NCI-H1105 treated with DMSO at 0.1 percent for 48 hours (cell line): ENCODE results near the gene HERPUD1.
"Not testable (repeated sequence)": the region's sequence is repeated elsewhere in the genome, so short reads cannot be mapped to it uniquely, and the experiment has no call there.

Experiments used
- DNase-seq: peaks from one replicate; lab custom pipeline; 2025; lab: John Stamatoyannopoulos, UW

HERPUD1 gene

DNA sequence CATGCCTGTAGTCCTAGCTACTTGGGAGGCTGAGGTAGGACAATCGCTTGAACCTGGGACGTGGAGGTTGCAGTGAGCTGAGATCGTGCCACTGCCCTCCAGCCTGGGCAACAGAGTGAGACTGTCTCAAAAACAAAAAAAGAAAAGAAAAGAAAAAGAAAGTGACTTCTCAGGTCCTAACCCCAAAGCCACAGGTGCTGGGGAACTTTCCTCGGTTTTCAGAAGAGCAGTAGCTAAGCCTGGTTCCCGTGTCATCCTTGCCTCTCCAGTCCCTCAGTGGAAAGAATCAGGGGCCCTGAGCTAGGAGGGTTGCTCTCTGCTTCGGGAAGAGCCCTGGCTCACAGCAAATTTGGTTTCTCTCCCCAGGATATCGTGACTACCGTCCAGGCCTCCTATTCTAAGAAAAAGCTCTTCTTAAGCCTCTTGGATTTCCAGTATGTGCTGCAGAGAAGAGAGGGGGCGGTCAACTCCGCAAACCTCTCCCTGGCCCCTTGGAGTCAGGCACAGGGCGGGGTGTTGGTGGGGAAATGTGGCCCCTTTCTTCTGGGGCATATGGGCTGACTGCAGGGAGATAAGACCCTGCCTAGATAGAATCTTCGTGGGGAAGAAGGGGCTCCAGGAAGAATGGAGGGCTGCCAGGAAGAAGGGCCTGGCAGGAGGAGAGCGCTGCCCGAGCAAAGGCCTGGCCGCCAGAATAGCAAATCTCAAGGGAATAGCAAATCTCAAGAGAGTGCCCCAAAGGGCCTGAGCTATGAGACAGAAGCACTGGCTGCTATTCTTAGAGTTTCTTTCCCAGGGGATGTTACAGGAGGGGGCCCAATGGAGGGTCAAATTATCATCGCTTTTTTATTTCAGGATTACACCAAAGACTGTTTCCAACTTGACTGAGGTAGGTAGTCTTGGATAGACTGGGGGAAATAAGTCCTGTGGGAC is 49.1 kb downstream of the HERPUD1 start:
- no peak for DNase-seq

DNA sequence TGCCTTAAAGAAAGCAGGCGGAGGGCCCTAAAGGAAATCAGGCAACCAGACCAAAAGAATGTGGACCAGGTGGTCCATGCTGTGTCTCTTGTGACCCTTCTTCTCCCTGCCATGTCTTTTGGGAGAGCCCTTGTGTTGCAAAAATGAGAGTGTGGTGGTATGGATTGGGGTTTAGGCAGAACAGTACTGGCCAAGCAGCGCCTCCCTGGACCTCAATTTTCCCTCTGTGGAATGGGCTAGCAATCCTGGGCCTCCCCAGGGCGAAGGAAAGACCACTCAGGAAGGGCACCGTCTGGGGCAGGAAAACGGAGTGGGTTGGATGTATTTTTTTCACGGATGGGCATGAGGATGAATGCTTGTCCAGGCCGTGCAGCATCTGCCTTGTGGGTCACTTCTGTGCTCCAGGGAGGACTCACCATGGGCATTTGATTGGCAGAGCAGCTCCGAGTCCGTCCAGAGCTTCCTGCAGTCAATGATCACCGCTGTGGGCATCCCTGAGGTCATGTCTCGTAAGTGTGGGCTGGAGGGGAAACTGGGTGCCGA is 49.9 kb downstream of the HERPUD1 start:
- DNase-seq: no peak

DNA sequence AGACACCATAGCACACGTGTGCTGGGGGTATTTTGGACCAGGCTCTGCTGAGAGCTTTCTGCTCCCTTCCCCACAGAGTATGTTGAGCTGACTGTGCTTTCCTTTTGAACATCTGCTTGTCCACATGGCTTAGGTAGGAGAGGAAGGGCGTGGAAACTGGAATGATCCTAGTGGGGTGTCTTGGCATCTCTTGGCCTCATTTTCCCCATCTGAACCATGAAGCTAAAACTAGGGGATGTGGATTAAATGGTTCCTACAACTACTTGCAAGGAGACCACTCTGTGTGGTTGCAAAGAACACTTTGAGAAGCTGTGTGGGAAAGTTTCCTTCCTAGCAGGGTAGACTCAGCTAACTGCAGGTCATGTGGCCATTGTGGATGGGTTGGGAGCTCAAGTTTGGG is 50.8 kb downstream of the HERPUD1 start:
- no peak for DNase-seq

DNA sequence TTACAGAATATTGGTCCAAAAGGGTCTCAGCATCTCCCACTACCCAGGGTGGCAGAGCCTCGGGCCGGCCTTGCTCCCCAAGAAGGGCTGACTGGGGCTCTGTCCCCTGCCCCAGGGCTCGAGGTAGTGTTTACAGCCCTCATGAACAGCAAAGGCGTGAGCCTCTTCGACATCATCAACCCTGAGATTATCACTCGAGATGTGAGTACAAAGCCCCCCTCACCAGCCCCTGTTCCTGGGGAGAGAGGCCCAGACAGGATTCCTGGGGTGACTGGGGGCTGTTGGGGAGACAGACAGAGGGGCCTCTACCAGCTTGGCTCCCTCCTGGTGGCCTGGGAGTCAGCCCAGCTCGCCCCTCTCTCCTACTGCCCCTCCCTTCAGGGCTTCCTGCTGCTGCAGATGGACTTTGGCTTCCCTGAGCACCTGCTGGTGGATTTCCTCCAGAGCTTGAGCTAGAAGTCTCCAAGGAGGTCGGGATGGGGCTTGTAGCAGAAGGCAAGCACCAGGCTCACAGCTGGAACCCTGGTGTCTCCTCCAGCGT is 51.3 kb downstream of the HERPUD1 start:
- no peak for DNase-seq

DNA sequence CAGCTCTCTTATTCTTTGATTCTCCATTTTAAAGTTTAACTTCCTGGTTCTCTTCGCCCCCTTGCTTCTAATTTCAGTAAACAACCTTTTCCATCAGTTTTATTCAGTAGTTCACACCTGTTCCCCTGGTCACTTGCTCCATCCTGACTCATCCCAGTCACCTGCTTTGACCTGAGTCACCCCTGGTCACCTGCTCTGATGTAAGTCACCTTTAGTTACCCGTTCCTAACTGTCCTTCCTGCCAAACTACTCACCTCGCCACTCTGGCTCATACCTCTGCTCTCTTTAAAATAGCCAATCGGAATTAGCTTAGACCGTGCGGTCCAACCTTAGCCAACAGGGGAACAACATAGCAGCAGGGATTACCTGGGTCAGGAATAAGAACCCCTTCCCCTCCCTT is 52.7 kb downstream of the HERPUD1 start:
- no peak for DNase-seq

DNA sequence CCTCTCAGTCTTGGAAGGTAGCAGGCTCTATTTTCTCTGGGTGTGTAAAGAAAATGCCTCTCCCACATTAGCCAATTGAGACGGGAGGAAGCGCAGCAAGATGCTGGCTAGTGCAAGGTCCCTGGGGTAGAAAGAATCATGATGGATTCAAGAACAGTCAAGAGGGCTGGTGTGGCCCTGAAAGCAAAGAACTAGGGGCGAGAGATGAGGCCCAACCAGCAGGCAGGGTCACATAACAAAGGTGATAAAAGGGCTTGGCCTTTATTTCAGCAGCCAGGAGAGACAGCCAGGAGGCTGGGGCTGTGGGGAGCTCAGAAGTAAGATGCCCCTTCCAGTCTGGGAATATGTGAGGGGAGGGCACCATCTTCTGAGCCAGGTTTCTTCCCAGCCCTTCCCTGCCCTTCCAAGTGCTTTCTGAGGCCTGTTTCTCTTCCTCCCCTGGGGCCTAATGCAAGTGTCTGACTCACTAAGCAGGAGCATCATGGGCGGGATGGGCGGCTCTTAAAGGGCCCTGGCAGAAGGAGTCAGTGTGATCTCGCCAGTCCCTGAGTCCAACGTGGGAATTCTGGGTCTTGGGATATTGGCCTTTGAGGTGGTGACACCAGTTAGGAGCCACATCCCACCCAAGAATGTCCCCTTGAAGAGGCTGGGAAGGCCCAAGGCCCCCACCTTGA is 53.5 kb downstream of the HERPUD1 start:
- no peak for DNase-seq

DNA sequence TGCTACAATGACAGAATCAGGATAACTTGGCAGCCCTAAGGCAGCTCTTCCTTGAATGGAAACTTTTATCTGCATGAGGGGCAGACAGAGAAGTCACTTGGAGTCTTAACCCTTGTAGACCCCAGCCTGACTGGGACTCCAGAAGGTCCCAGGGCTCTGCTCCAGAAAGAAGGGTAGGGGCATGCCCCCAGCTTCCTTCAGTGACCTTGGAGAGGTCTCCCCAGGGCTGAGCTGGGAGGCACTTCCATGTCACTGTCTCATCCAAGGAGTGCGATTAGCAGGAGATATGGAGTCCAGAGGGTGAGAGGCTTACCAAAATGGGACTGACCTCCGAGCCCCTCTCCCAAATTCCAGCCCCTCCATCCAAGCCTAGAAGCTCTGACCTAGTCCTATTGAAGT is 54.0 kb downstream of the HERPUD1 start:
- no peak for DNase-seq

- no peak for DNase-seq
These were observed 54.4 kb downstream of the HERPUD1 start for GRCh38 chr16:56986361-56986760.

DNA sequence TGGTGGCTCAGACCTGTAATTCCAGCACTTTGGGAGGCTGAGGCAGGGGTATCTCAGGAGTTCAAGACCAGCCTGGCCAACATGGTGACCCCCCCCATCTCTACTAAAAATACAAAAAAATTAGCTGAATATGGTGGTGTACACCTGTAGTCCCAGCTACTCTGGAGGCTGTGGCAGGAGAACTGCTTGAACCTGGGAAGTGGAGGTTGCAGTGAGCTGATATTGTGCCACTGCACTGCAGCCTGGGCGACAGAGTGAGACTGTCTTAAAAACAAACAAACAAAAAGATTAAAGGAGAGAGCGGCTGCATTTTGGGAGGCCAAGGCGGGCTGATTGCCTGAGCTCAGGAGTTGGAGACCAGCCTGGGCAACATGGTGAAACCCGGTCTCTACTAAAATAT is 55.0 kb downstream of the HERPUD1 start:
- DNase-seq: not testable (repeated sequence)

DNA sequence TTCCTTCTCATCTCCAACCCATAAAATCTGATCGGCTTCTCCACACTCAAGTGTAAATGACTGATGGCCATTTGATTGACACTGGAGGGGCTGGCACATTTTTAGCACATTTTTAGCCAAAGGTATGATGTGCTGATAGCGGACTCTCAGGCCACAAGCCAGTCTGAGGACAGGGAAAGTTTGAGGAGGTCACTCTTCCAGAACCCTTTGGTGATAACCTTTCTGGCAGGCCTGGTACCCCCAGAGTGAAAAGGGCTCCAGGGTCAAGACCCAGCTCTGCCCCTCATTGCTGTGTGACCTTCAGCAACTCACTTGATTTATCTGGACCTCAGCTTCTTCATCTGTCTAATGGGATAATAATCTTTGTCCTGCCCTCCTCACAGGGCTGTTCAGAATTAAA is 55.8 kb downstream of the HERPUD1 start:
- no peak for DNase-seq

DNA sequence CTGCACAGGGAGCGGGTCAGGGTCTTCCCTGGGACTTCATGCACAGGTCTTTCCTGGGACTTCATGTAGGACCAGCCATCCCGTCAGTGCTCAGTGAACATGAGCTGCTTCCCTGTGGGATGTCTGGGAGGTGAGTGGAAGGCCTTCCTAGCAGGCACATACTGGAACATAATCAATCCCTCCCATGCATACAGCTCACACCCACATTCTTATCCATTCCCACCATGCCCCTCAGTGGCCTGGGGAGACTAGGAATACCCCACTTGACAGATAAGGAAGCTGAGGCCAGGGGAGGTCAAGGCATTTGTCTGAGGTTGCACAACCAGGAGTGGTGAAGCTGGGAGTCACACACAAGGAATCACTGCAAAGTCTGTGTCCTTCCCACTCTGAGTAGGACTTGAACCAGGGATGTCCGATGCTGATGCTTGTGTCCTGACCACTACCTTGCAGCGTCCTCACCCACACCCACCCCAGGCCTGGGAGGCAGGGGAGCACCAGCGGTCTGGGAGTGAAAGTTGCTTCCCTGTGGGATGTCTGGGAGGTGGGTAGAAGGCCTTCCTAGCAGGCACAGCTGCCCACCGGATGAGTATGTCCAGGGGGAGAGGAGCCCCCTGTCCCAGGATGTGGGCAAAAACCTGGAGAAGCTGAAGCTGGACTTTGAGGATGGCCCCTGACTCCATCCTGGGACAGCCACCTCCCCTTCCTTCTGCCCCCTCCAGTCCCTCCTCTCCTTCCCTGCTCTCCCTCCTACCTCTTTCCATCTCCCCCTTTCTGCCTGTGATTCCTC is 56.4 kb downstream of the HERPUD1 start:
- no peak for DNase-seq

- DNase-seq: peak; percentile 23
These were observed 57.3 kb downstream of the HERPUD1 start, which contains the start of gene NLRC5 for GRCh38 chr16:56988948-56989945. NLRC5 (plus strand) TSS chr16:56989557; CDS start chr16:57020713, 31,156 bp downstream.

- no peak for DNase-seq
These were observed 58.0 kb downstream of the HERPUD1 start for GRCh38 chr16:56989988-56990387.

DNA sequence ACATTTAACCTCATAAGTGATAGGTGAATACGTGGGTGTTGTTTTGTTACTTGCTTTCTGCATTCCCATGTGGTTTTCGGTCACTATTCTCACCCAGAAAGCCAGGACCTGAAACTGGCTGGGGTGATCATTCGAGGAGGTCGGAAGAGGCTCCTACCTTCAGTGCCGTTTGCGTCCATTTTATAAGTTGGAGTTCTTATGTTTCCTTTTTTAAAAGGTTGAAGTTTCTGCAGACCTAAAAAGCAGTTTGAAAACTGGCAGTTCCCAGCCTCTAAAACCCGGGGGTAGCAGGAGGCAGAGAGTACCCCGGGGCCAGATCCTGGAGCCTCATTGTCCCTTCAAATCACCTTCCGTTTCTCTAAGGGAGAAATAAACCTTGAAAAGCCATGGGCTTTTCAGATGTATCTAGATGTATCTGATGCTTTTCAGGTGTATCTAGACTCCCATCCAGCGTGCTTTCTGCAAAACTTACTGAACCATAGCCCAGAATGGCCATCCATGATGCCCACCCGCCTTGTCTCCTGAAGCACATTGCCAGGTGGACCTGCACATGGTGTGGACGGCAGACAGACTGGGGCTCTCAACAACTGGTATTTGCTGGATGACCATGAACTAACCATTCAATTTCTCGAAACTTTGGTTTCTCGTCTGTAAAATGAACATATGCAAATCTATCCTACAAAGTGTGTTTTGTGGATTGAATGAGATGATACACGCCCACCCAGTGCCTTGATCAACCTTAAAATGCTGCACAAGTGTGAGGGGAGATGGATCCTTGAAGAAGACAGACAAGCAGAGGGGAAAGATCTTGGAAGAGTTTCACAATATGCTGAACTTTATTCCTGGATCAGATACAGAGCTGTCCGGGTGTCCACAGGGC is 58.7 kb downstream of the HERPUD1 start:
- no peak for DNase-seq

DNA sequence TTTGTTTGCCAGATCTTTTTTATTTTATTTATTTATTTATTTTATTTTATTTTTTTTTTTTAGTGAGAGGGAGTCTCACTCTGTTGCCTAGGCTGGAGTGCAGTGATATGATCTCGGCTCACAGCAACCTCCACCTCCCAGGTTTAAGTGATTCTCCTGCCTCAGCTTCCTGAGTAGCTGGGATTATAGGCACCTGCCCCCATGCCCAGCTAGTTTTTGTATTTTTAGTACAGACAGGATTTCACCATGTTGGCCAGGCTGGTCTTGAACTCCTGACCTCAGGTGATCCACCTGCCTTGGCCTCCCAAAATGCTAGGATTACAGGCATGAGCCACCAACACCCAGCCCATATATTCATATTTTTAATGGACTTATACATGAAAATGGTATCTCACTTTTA is 60.5 kb downstream of the HERPUD1 start:
- not testable (repeated sequence) for DNase-seq

GRCh38 chr16:56993204-56993603 is 61.3 kb downstream of the HERPUD1 start:
- no peak for DNase-seq

DNA sequence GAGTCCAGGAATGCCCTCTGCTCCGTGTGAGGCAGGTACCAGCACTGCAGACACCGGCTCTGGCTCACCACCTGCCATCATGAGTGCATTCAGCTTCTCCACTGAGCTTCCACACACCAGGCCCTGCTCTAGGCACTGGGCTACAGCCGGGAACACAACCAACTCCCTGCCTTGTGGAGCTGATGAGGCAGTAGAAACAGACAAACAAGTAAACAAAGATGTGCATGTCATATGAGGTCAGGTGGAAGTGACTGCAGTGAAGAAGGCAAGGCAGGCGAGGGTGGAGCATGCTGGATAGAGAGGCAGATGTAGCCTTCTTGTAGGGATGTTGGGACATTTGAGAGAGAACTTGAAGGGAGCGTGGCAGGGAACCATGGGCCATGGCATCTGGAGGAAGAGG is 62.4 kb downstream of the HERPUD1 start:
- no peak for DNase-seq
